AG09319 (cell line): ENCODE measurements around the gene BHMT2.

Experiments
- DNase-seq: peaks from one replicate; pipeline ENCODE4 v3.0.0-alpha.2; 2010; ENCODE audit warnings: low read depth; ENCODE audit errors: extremely low read depth
- TF ChIP-seq, protein P1 (sequence below): IDR thresholded peaks from 2 replicates; pipeline ENCODE4 v1.5.1; 2011; ENCODE audit warnings: low read depth, mild to moderate bottlenecking, inconsistent platforms, low read length, moderate library complexity

BHMT2 gene

DNA sequence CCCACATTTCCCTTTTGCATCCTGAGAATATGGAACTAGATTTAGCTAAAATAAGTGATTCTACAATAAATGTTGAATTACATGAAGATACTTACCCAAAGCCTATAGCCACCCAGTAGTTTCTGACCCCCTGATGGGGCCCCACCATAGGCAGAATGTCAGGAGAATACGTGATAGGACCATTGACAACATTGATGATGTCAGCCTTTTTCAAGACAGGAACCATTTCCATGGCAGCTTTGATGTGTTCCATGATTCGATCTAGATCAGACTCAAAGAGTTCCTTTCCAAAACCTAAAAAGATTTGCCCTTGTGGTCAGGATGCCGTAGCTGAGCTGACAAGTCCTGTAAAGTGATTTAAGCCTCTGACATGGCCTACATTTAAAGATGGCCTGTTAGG, 27.4 kb upstream of the BHMT2 start:
- TF ChIP-seq, protein P1, sequence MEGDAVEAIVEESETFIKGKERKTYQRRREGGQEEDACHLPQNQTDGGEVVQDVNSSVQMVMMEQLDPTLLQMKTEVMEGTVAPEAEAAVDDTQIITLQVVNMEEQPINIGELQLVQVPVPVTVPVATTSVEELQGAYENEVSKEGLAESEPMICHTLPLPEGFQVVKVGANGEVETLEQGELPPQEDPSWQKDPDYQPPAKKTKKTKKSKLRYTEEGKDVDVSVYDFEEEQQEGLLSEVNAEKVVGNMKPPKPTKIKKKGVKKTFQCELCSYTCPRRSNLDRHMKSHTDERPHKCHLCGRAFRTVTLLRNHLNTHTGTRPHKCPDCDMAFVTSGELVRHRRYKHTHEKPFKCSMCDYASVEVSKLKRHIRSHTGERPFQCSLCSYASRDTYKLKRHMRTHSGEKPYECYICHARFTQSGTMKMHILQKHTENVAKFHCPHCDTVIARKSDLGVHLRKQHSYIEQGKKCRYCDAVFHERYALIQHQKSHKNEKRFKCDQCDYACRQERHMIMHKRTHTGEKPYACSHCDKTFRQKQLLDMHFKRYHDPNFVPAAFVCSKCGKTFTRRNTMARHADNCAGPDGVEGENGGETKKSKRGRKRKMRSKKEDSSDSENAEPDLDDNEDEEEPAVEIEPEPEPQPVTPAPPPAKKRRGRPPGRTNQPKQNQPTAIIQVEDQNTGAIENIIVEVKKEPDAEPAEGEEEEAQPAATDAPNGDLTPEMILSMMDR = no peak
- no peak for DNase-seq

DNA sequence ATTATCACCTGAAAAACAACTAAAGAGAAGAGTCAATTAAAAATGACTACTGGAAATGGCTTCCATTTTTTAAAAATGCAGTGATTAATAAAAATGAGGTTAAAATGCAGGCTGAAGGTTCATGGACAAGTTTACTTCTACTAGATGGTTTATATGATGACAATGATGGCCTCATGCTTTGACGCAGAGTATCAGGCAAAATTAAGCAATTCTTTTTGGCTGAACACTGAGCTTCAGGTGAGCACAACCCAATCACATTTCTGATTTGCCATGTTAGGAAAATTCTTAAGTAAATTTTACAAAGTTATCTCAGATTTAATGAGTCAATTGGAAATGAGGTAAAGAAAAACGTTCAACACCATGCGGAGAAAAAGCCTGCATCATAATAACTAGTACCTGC, 22.4 kb upstream of the BHMT2 start:
- DNase-seq = no peak
- TF ChIP-seq, protein P1 = no peak

DNA sequence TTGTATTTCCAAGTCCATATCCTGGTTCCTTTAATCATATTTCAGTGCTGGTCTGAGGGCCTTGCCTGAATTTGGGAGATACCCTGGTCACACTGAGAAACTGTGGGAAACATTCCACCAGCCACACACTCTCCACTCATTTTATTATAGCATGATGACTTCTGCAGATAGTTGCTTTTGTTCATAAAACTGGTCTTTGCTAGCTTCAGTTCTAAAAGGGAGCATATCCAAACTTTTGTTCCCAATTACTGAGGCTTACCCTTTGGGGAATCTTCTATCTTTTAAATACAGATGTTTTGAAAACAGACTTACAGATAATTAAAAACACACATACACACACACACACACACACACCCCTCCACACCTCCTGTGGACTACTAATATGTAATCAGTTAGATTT, 21.1 kb upstream of the BHMT2 start:
- DNase-seq = no peak
- TF ChIP-seq, protein P1 = no peak

DNA sequence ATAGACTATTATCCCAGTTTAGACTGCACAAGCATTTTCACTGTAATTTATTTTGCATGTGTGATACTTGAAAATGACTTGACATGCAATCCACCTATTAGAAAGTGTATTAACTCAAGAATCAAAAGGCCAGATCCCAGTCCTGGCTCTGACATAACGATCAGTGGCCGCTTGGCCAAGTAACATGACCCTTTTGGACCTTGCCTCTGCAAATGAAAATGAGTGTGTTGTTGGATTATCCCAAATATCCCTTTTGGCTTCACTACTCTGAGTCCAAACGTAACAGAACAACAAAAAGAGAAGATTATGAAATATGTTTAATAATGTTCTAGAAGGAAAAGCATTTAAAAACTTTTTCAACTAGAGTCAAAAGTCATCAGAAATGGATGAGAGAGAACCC, 19.1 kb upstream of the BHMT2 start:
- DNase-seq = no peak
- TF ChIP-seq, protein P1 = no peak

DNA sequence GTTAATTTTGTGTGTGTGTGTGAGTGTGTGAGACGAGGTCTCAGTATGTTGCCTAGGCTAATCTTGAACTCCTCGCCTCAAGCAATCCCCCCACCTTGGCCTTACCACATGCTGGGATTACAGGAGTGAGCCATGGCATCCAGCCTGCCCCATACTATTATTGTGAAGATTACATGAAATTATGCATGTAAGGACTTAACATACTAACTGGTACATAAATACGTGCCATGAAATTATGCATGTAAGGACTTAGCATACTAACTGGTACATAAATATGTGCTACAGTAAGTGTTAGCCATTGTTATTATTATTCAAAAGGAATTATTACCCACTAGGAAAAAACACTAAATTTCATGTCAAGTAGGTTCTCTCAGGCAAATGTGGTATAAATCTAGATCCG, 16.2 kb upstream of the BHMT2 start:
- TF ChIP-seq, protein P1 = no peak
- no peak for DNase-seq

DNA sequence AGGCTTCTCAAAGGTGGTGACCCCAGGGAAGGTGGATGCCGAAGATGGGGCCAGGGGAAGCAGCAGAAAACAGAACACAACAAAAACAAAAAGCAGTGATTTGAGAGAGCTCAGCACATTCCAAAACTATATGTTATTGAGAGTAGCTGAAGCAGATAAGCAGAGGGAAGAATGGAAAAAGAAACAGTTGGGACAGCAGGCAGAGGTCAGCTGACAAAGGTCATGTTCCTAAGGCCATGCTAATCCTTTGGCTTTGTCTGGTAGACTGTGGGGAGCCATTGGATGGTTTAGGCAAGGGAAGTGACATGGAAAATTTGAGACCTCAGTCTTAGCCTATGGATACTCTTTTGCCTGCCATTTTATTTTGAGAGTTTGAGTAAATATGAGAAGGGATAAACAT, 14.6 kb upstream of the BHMT2 start:
- TF ChIP-seq, protein P1 = no peak
- no peak for DNase-seq

DNA sequence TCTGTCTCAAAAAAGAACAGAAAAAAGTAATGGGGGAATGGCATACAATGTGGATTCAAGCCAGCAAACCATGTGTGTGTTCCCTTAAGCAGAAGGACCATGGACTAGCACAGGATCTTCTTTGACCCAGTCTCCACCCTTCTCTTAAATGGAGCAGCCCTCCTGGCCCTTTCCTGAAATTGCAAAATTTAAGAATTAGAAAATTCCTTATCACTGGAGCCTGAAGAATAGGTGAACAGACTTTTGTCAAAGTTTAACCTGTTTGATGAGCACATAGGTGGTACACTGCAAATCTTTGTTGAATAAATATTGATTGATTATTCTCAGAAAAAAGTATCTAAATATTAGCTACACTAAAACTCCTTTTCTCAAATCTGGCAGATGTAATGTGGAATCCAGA, 12.7 kb upstream of the BHMT2 start:
- TF ChIP-seq, protein P1 = no peak
- DNase-seq = no peak
